OCI-LY3 (cell line): ENCODE measurements around the gene TMEM240.

Source experiments
- CTCF ChIP-seq: fragments of 200-600, 300-600 bp; sonication (generic); IDR thresholded peaks from 2 replicates; pipeline ENCODE4 v1.5.1; 2014; ENCODE audit warnings: antibody characterized with exemption, low read length, low read depth
- EZH2phosphoT487 ChIP-seq: fragments of 200-600 bp; shearing (Covaris generic); IDR thresholded peaks from 2 replicates; pipeline ENCODE4 v1.6.1; 2018; ENCODE audit warnings: antibody characterized with exemption, mixed run types, low read depth

GRCh38 chr1:1538334-1538733 lies 2.1 kb downstream of the TMEM240 start:
- TF ChIP-seq CTCF (no peak), EZH2phosphoT487 (no peak)
